Raji (cell line): ENCODE measurements around the gene SMAP1.

Experiments used
- POLR2A ChIP-seq: IDR thresholded peaks from 2 replicates; pipeline ENCODE4 v1.6.1; 2011; ENCODE audit warnings: low read depth, low read length, control low read depth; ENCODE audit not compliant: insufficient read depth

The SMAP1 gene

GRCh38 chr6:70667711-70668498 lies at the start of gene SMAP1:
Gene SMAP1 (plus strand): TSS chr6:70667883. CDS start chr6:70668024, 141 bp downstream.
- TF ChIP-seq POLR2A: peak; percentile 85

GRCh38 chr6:70620746-70621145 lies 46.9 kb upstream of the SMAP1 start:
- TF ChIP-seq POLR2A: no peak

GRCh38 chr6:70622461-70622860 lies 45.2 kb upstream of the SMAP1 start:
- no peak for TF ChIP-seq POLR2A

GRCh38 chr6:70625436-70625835 lies 42.2 kb upstream of the SMAP1 start:
- TF ChIP-seq POLR2A: no peak

GRCh38 chr6:70627500-70628254 lies 40.0 kb upstream of the SMAP1 start:
- no peak for TF ChIP-seq POLR2A

GRCh38 chr6:70629929-70630328 lies 37.8 kb upstream of the SMAP1 start:
- no peak for TF ChIP-seq POLR2A

GRCh38 chr6:70633870-70634269 lies 33.8 kb upstream of the SMAP1 start:
- TF ChIP-seq POLR2A: no peak

- no peak for TF ChIP-seq POLR2A
These were observed 31.1 kb upstream of the SMAP1 start for GRCh38 chr6:70636596-70636995.

GRCh38 chr6:70638468-70638867 lies 29.2 kb upstream of the SMAP1 start:
- no peak for TF ChIP-seq POLR2A

GRCh38 chr6:70651326-70651905 lies 16.3 kb upstream of the SMAP1 start:
- no peak for TF ChIP-seq POLR2A

GRCh38 chr6:70652216-70652615 lies 15.5 kb upstream of the SMAP1 start:
- no peak for TF ChIP-seq POLR2A

GRCh38 chr6:70657706-70658105 lies 10.0 kb upstream of the SMAP1 start:
- TF ChIP-seq POLR2A: no peak

GRCh38 chr6:70663881-70664466 lies 3.7 kb upstream of the SMAP1 start:
- no peak for TF ChIP-seq POLR2A

- no peak for TF ChIP-seq POLR2A
These were observed 977 bp upstream of the SMAP1 start for GRCh38 chr6:70666706-70667105.

GRCh38 chr6:70667256-70667710 lies 400 bp upstream of the SMAP1 start:
- peak; percentile 74; the same call in 1 of the 2 replicates for TF ChIP-seq POLR2A
